Measurements from ENCODE around the gene WWOX. TPM values are rescaled to one million over a fixed set of nuclear protein-coding genes. Genes with fewer than 3 reads are reported as not detected.

WWOX gene
- total and polyA plus RNA-seq, 2 of the 4 experiments (the other 2 are of a cell fraction) = 2.7 to 5.4 TPM

- Histone ChIP-seq H2BK20ac (ENCODE audit: low read depth, low read length) (no peak overlapping the region), H2AK9ac (replicated peaks; ENCODE audit: low read depth, low read length, poor library complexity) (no peak overlapping the region)
These were observed 1068.4 kb downstream of the WWOX start for GRCh38 chr16:79167893-79168292.

More at GRCh38 chr16:79167893-79168292, 1068.4 kb downstream of the WWOX start:
- Histone ChIP-seq H3K36me3 (ENCODE audit: control insufficient read depth, insufficient read depth, low read length) (no peaks in the 10 kb centered on the region), H3K18ac (ENCODE audit: low read depth, low read length) (no peak overlapping the region), H3K9me3 (ENCODE audit: control insufficient read depth, insufficient read depth, low read length) (peaks cover 29% of the 10 kb centered on the region), H3K4me3 (ENCODE audit: insufficient read depth, low read depth, low read length) (no peak overlapping the region), H2BK5ac (ENCODE audit: low read depth, low read length, poor library complexity, severe bottlenecking) (no peak overlapping the region), H3K27me3 (ENCODE audit: control insufficient read depth, insufficient read depth, low read length) (no peaks in the 10 kb centered on the region), H3K79me1 (ENCODE audit: low read depth in 1 of 2, low read length in 2 of 2) (no peaks in the 10 kb centered on the region), H4K91ac (ENCODE audit: insufficient read depth, low read depth, low read length) (no peak overlapping the region), H3K9ac (ENCODE audit: low read depth, low read length) (no peak overlapping the region), H4K5ac (ENCODE audit: low read depth, low read length) (no peak overlapping the region), H2BK15ac (ENCODE audit: low read depth, low read length) (no peak overlapping the region), H2AFZ (replicated peaks; ENCODE audit: low read length, poor library complexity) (no peak overlapping the region), H2AK5ac (ENCODE audit: low read depth, low read length) (no peak overlapping the region), H3K4me1 (ENCODE audit: control insufficient read depth, insufficient read depth, low read length) (no peaks in the 10 kb centered on the region), H4K8ac (ENCODE audit: low read depth in 2 of 2, low read length in 2 of 2) (no peak overlapping the region), H3K9me1 (ENCODE audit: insufficient read depth, low read length) (no peaks in the 10 kb centered on the region), H2BK120ac (ENCODE audit: low read depth, low read length) (no peak overlapping the region), H3K4me2 (ENCODE audit: low read depth, low read length) (no peak overlapping the region), H3K14ac (replicated peaks; ENCODE audit: low read depth, low read length) (no peak overlapping the region), H3K27ac (ENCODE audit: insufficient read depth, low read length) (no peak overlapping the region), H3K23ac (ENCODE audit: low read depth, low read length) (no peak overlapping the region), H4K20me1 (ENCODE audit: insufficient read depth, low read length) (no peaks in the 10 kb centered on the region), H3K56ac (ENCODE audit: extremely low read depth, insufficient read depth, low read length) (no peak overlapping the region), H3K4ac (ENCODE audit: low read depth, low read length) (no peak overlapping the region)
- dilution Hi-C loops (cut with HindIII; ENCODE audit: low sequenced_read_pairs, unreplicated experiment) = no loop called here
- no CpG with 5 or more reads among the region's 2 CpGs for WGBS, 2 experiments (ENCODE audit: extremely low coverage in 2 of 2, insufficient read length in 1 of 2)
- intact Hi-C loops (cut with micrococcal nuclease) = no loop called here
- ChIA-PET CTCF (no interaction called here), POLR2A (ENCODE audit: unreplicated experiment) (no interaction called here)
- no peak for DNase-seq
- in situ Hi-C loops (cut with MboI; ENCODE audit: low sequenced_read_pairs) = no loop called here
- no peak for ATAC-seq (ENCODE audit: low read depth)
- no TSS peak for BruUV-seq (replicated peaks)
- TF ChIP-seq RCOR1 (IDR thresholded peaks at IDR 0.05; ENCODE audit: insufficient replicate concordance, low read length) (no peak), MAFK (IDR thresholded peaks at IDR 0.05; ENCODE audit: low read depth, low read length) (no peak), USF2 (IDR thresholded peaks at IDR 0.05; ENCODE audit: low read depth, low read length) (no peak), MXI1 (IDR thresholded peaks at IDR 0.05; ENCODE audit: borderline replicate concordance, low read depth, low read length) (no peak), MAZ (IDR thresholded peaks at IDR 0.05; ENCODE audit: borderline replicate concordance, low read depth, low read length) (no peak), NFE2L2 (IDR thresholded peaks at IDR 0.05; ENCODE audit: low read depth, low read length) (no peak), RAD21 (IDR thresholded peaks at IDR 0.05; ENCODE audit: low read length) (no peak), CHD1 (IDR thresholded peaks at IDR 0.05; ENCODE audit: low read depth, low read length) (no peak), ELK1 (IDR thresholded peaks at IDR 0.05; ENCODE audit: borderline replicate concordance, low read depth, low read length) (no peak), FOS (IDR thresholded peaks at IDR 0.05; ENCODE audit: low read depth, low read length) (no peak), RFX5 (IDR thresholded peaks at IDR 0.05; ENCODE audit: low read depth, low read length) (no peak), CEBPB (IDR thresholded peaks at IDR 0.05; ENCODE audit: low read depth, low read length) (no peak), BHLHE40 (IDR thresholded peaks at IDR 0.05; ENCODE audit: low read depth, low read length) (no peak), CTCF (conservative IDR thresholded peaks at IDR 0.05; ENCODE audit: low read depth, low read length) (no peak)
